HG02588 (cell line): ENCODE measurements around the gene ADH5.
"Not testable (repeated sequence)": the region's sequence is repeated elsewhere in the genome, so short reads cannot be mapped to it uniquely, and the experiment has no call there.

ENCODE experiments used
- ATAC-seq: cut with Tn5 transposase; IDR thresholded peaks from one replicate; pipeline ENCODE4 v1.9.1; 2021; ENCODE audit warnings: mild to moderate bottlenecking, moderate library complexity; ENCODE audit not compliant: unreplicated experiment

ADH5 gene

GRCh38 chr4:99038213-99038612 lies 50.4 kb downstream of the ADH5 start:
- no peak for ATAC-seq

- ATAC-seq, result no peak
Observed at GRCh38 chr4:99033956-99034355, 54.6 kb downstream of the ADH5 start.

GRCh38 chr4:99029852-99030251 lies 58.7 kb downstream of the ADH5 start:
- no peak for ATAC-seq

DNA sequence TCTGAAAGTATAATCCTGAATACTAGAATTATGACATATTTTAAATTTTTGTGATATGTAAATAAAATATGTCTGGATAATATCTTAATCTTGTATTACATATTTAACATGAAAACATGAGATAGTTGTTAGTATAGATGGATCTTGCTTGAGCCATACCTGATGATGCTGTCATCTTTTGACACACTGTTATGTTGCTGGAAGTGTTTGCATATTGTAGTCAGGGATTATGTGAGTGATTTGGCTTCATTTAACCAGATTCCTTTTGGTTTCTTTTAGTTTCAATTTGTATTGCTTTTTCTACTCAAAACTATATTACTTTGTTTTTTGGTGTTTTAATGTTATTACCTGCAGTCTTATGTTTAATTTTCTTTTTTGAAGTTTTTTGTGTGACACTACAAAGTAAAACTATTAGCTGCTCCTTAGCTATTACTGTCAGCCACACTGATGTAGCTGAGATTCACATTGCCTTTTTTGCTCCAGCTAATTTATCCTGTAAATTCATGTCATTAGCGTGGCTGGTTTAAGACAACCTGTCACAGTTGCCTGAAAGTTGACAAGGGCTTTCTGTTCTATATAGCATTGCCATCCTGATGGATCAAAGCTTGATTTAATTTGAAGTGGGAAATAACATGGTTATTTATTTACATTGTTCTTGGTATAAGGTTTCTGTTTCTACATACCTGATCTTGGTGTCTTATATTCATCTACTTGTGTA lies 59.4 kb downstream of the ADH5 start:
- ATAC-seq, result no peak

DNA sequence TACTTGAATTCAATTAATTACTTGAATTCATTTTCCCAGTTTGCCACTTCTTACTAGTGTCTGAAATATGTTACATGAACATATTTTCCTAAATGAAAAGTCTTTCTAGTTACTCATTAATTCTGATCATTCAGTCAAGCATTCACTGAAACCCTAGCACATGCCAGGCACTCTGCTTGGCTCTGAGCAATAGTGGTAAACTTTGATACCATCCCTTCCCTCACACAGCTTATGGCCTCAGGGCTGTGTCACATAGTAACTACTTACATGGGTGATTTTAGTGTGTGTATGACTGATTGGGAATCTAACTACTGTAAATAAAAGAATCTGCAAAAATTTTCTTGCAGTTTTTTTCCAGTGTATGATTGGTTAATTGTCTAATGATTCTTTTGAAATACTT lies 60.4 kb downstream of the ADH5 start:
- ATAC-seq, result no peak

DNA sequence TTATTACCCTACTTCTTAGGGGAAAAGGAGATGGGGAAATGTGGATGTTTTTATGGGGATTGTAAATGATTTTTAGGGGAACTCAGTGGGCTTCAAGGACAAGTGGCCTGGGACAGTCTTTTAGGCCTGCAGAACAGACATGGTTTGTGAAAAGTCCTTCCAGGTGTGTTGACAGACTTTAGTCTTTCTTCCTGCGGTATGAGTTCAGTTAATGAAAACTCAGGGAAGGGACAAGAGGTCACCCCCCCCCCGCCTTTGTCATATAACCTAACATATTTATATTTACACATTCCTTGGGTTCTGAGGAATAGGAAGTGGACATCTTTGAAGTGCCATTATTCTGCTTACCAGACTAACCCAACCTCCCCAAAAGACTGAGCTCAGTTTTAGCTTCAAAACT lies 61.3 kb downstream of the ADH5 start:
- no peak for ATAC-seq

GRCh38 chr4:99025506-99025905 lies 63.1 kb downstream of the ADH5 start:
- ATAC-seq, result no peak

GRCh38 chr4:99024481-99025275 lies 63.9 kb downstream of the ADH5 start:
- ATAC-seq, result no peak

DNA sequence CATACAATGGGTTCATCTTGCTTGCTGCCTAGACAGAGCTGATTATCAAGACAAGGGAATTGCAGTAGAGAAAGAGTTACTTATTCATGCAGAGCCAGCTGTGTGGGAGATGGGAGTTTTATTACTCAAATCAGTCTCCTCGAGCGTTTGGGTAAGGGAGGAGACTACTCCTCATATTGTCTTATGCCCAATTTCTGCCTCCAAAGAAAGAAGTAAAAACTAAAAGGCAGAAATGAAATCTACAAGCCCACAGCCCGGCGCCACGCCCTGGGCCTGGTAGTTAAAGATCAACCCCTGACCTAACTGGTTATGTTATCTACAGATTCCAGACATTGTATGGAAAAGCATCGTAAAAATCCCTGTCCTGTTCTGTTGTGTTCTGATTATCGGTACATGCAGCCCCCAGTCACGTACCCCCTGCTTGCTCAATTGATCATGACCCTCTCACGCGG lies 64.8 kb downstream of the ADH5 start:
- ATAC-seq, result not testable (repeated sequence)

- no peak for ATAC-seq
Observed at GRCh38 chr4:99022566-99022965, 66.0 kb downstream of the ADH5 start.

DNA sequence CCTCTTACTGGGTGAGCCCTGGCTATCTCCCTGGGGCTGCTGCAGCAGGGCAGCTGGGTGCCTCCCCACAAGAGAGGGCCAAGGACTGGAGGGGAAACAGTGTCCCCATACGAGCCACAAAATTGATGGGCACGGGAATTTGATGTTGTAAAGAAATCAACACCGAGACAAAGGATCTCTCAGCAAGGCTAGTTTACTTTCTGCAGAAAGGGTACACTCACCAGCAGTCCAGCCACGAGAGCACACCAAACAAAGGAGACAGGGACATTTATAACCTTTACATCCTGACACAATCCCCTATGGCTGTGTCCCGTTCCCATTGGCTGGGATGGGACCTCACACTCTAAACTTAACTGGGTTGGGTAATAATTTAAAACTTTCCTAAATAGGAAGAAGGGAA lies 67.2 kb downstream of the ADH5 start:
- no peak for ATAC-seq
